DMS 273 treated with DMSO at 0.1 percent for 48 hours (cell line): ENCODE data around the gene PLCB3.

Experiments
- DNase-seq: peaks from one replicate; lab custom pipeline; 2025; lab: John Stamatoyannopoulos, UW

Gene PLCB3

GRCh38 chr11:64222651-64223000, 28.7 kb upstream of the PLCB3 start:
- DNase-seq: peak; percentile 29

GRCh38 chr11:64223001-64223651, 28.2 kb upstream of the PLCB3 start:
- DNase-seq: no peak

- DNase-seq: no peak
These were observed 27.0 kb upstream of the PLCB3 start for GRCh38 chr11:64224151-64224890.

- no peak for DNase-seq
These were observed 26.3 kb upstream of the PLCB3 start for GRCh38 chr11:64224891-64225607.

GRCh38 chr11:64225608-64226506, 25.5 kb upstream of the PLCB3 start, which contains the start of the genes NUDT22 and TRPT1:
NUDT22 (plus strand) TSS chr11:64226274; CDS start chr11:64226653, 379 bp downstream.
TRPT1 (minus strand) TSS chr11:64226186; CDS start chr11:64225860, 326 bp downstream.
- peak; percentile 17 for DNase-seq

- no peak for DNase-seq
These were observed 24.8 kb upstream of the PLCB3 start for GRCh38 chr11:64226507-64227051.

- DNase-seq: no peak
These were observed 23.8 kb upstream of the PLCB3 start for GRCh38 chr11:64227405-64227956.

- no peak for DNase-seq
These were observed 22.1 kb upstream of the PLCB3 start for GRCh38 chr11:64229090-64229743.

- no peak for DNase-seq
These were observed 21.6 kb upstream of the PLCB3 start for GRCh38 chr11:64229744-64230170.

- DNase-seq: peak; percentile 45
These were observed 21.0 kb upstream of the PLCB3 start, which contains the start of gene DNAJC4 for GRCh38 chr11:64230171-64230984. DNAJC4 (plus strand) TSS chr11:64230548; CDS start chr11:64230855, 307 bp downstream.

GRCh38 chr11:64230985-64231365, 20.4 kb upstream of the PLCB3 start:
- DNase-seq: no peak

GRCh38 chr11:64231546-64231945, 19.8 kb upstream of the PLCB3 start:
- DNase-seq: no peak

GRCh38 chr11:64232182-64232966, 19.0 kb upstream of the PLCB3 start:
- DNase-seq: no peak

GRCh38 chr11:64232967-64233315, 18.4 kb upstream of the PLCB3 start:
- DNase-seq: no peak

GRCh38 chr11:64233913-64234586, 17.3 kb upstream of the PLCB3 start, which contains the start of gene VEGFB:
VEGFB (plus strand) TSS chr11:64234584; CDS start chr11:64234834, 250 bp downstream.
- no peak for DNase-seq

GRCh38 chr11:64234647-64235379, 16.5 kb upstream of the PLCB3 start:
- no peak for DNase-seq

- no peak for DNase-seq
These were observed 15.7 kb upstream of the PLCB3 start for GRCh38 chr11:64235437-64236161.
